ENCODE measurements around the gene STOX2.

The STOX2 gene

DNA sequence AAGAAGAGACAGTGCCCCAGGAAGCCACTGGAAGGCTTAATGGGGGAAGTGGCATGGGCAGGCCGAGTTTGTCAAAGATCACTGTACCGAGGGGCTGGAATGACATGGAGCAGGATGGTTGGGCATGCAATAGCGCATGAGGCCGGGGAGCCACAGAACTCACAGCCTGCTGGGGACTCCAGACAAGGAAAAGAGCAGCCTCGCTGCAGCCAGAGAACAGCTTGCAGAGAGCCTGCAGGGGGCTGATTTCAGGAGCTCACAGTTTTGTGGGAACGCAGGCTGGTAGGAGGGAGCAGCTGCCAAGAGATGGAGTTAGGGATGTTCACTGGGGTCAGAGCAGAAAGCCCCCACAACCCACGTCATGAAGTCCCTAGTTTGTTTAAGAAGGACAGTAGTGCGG is 45.4 kb downstream of the STOX2 start:
- TF ChIP-seq POLR2AphosphoS5 (IDR thresholded peaks at IDR 0.05; ENCODE audit: low read depth, low read length) = no peak
- TF ChIP-seq FOXP2 (optimal IDR thresholded peaks at IDR 0.05; ENCODE audit: borderline replicate concordance, extremely low read depth, extremely low read length, insufficient read depth) = no peak
- no peak for TF ChIP-seq SIN3A (IDR thresholded peaks at IDR 0.05; ENCODE audit: borderline replicate concordance, insufficient read depth, low read length)
- no peak for TF ChIP-seq TAF1 (IDR thresholded peaks at IDR 0.05; ENCODE audit: borderline replicate concordance, insufficient read depth, low read length)
- TF ChIP-seq, protein P1, sequence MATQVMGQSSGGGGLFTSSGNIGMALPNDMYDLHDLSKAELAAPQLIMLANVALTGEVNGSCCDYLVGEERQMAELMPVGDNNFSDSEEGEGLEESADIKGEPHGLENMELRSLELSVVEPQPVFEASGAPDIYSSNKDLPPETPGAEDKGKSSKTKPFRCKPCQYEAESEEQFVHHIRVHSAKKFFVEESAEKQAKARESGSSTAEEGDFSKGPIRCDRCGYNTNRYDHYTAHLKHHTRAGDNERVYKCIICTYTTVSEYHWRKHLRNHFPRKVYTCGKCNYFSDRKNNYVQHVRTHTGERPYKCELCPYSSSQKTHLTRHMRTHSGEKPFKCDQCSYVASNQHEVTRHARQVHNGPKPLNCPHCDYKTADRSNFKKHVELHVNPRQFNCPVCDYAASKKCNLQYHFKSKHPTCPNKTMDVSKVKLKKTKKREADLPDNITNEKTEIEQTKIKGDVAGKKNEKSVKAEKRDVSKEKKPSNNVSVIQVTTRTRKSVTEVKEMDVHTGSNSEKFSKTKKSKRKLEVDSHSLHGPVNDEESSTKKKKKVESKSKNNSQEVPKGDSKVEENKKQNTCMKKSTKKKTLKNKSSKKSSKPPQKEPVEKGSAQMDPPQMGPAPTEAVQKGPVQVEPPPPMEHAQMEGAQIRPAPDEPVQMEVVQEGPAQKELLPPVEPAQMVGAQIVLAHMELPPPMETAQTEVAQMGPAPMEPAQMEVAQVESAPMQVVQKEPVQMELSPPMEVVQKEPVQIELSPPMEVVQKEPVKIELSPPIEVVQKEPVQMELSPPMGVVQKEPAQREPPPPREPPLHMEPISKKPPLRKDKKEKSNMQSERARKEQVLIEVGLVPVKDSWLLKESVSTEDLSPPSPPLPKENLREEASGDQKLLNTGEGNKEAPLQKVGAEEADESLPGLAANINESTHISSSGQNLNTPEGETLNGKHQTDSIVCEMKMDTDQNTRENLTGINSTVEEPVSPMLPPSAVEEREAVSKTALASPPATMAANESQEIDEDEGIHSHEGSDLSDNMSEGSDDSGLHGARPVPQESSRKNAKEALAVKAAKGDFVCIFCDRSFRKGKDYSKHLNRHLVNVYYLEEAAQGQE (IDR thresholded peaks at IDR 0.05; ENCODE audit: insufficient read depth in 1 of 2, low read depth in 2 of 2, low read length in 2 of 2) = no peak

DNA sequence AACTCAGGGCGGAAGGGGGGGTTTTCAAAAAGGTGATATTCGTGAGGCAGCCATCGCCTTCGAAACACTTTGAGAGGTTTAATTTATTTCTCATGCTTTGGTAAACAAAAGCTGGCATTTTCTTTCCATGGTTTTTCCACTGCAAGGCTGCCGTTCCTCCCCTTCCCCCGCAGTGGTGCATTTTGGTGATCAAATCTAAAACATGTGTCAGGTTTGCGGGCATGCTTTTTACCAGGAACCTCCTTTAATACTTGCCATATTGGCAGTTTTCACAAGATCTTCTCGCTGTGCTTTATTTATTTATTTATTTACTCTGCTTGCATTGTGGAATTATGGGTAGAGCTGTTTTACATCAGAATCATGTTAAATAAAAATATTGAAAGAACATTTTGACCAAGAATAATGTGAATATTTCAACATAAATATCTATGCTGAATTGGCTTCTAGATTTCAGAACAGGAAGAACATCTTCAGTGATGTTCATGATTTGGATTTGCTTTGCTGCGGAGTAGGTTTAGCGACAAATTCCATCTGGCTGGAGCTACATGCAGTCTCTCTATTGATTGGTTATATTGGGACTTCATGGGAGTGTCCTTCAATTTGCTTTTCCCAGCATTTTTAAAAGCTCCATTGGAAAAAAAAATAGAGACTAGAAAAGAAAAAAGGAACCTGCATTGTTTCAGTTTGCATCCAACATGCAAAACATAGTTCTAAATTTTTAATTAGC is 54.4 kb downstream of the STOX2 start:
- TF ChIP-seq, protein P1 (IDR thresholded peaks at IDR 0.05; ENCODE audit: insufficient read depth in 1 of 2, low read depth in 2 of 2, low read length in 2 of 2) = no peak
- no peak for TF ChIP-seq TAF1 (IDR thresholded peaks at IDR 0.05; ENCODE audit: borderline replicate concordance, insufficient read depth, low read length)
- TF ChIP-seq FOXP2 (optimal IDR thresholded peaks at IDR 0.05; ENCODE audit: borderline replicate concordance, extremely low read depth, extremely low read length, insufficient read depth) = no peak
- TF ChIP-seq SIN3A (IDR thresholded peaks at IDR 0.05; ENCODE audit: borderline replicate concordance, insufficient read depth, low read length) = no peak
- TF ChIP-seq POLR2AphosphoS5 (IDR thresholded peaks at IDR 0.05; ENCODE audit: low read depth, low read length) = no peak

DNA sequence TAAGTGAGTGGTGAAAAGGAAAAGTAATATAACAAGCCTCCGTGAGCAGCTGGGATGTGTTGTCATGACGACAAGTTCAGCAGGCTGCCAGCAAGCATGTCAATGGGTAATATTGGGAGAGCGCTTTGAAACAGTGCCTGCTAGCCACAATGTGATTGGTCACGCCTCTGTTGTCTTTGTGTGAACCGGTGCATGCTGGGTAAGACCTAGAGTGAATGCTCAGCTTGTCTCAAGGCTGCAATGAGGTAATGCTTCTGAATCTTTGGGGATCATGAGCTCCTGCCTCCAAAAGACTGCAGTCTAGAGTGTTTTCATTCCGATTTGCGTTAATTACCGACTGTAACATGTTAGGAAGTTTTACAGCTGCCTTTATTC is 54.9 kb downstream of the STOX2 start:
- no peak for TF ChIP-seq SIN3A (IDR thresholded peaks at IDR 0.05; ENCODE audit: borderline replicate concordance, insufficient read depth, low read length)
- TF ChIP-seq, protein P1 (IDR thresholded peaks at IDR 0.05; ENCODE audit: insufficient read depth in 1 of 2, low read depth in 2 of 2, low read length in 2 of 2) = no peak
- TF ChIP-seq POLR2AphosphoS5 (IDR thresholded peaks at IDR 0.05; ENCODE audit: low read depth, low read length) = no peak
- no peak for TF ChIP-seq TAF1 (IDR thresholded peaks at IDR 0.05; ENCODE audit: borderline replicate concordance, insufficient read depth, low read length)
- no peak for TF ChIP-seq FOXP2 (optimal IDR thresholded peaks at IDR 0.05; ENCODE audit: borderline replicate concordance, extremely low read depth, extremely low read length, insufficient read depth)

DNA sequence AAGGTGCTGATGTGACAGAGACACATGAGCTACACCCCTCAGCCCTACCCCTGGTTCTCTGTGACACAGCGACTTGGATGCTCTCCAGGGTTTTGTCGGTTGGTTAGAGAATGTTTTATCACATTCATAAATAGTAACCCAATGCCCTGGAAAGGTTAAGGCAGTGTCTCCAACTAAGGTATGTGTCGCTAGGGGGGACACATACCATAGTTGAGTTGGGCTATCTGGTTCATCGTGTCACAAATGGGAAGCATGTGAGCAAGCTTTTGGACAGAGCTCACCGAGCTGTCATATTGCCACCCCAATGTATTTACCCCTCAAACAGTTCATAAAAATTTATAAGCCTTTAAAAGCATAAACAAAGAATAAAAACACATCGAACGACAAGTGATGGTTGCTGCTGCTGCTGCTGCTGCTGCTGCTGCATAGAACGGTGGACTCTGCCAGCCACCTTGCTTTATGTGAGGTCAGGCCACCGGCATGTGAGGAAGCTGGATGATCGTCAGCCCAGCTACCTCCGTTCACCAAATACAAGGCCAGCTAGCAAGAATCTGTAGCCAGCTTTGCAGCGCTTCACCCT is 55.9 kb downstream of the STOX2 start:
- TF ChIP-seq SIN3A (IDR thresholded peaks at IDR 0.05; ENCODE audit: borderline replicate concordance, insufficient read depth, low read length) (no peak), TAF1 (IDR thresholded peaks at IDR 0.05; ENCODE audit: borderline replicate concordance, insufficient read depth, low read length) (no peak), FOXP2 (optimal IDR thresholded peaks at IDR 0.05; ENCODE audit: borderline replicate concordance, extremely low read depth, extremely low read length, insufficient read depth) (no peak), POLR2AphosphoS5 (IDR thresholded peaks at IDR 0.05; ENCODE audit: low read depth, low read length) (no peak)
- TF ChIP-seq, protein P1 (IDR thresholded peaks at IDR 0.05; ENCODE audit: insufficient read depth in 1 of 2, low read depth in 2 of 2, low read length in 2 of 2) = no peak
